GM18519 (cell line): ENCODE data around the gene ZNF330.
A peak's percentile ranks its signal among the peaks of the same experiment; 100 is the strongest.
"Not testable (repeated sequence)": the region's sequence is repeated elsewhere in the genome, so short reads cannot be mapped to it uniquely, and the experiment has no call there.

Experiments used
- ATAC-seq: cut with Tn5 transposase; IDR thresholded peaks from one replicate; pipeline ENCODE4 v1.9.1; 2021; ENCODE audit warnings: mild to moderate bottlenecking, moderate library complexity; ENCODE audit not compliant: unreplicated experiment, low FRiP score

Gene ZNF330

GRCh38 chr4:141220691-141221659 lies at the start of gene ZNF330:
Gene ZNF330 (plus strand): TSS chr4:141220895. CDS start chr4:141222372, 1,477 bp downstream.
- ATAC-seq, result peak; percentile 74

DNA sequence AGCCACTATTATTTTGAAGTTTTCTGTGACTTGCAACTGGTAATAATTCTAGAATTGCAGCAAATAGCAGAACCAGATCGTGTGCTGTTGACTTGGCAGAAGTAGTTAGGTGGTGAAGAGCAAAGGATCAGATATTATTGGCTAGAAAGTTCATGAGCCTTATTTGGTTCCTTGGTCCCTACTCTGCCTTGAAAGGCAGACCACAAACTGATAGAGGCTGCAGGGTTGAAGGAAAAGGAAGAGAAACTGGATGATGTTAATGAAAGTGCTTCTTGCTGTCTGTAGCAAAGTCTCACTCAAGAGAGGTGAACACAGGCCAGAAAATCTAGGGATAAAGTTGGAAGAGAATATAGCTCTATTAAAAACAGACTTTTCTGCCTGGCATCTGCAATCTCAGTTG lies 46.2 kb upstream of the ZNF330 start:
- no peak for ATAC-seq

DNA sequence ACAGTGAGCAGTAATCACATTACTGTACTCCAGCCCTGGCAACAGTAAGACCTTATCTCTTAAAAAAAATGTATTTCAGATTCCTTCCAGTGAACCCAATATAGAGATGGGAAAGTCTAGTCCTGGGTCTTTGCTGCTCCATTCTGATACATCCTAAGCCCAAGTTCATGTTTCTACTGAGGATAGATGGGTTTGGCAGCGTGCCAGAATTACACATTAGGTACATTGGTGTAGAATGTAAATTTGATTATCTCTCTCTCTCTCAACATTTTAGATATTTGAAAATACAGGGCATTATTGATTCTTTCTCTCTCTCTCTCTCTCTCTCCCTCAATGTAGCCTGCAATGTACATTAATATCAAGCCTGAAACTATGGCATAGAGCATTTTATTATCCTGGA lies 43.5 kb upstream of the ZNF330 start:
- no peak for ATAC-seq

DNA sequence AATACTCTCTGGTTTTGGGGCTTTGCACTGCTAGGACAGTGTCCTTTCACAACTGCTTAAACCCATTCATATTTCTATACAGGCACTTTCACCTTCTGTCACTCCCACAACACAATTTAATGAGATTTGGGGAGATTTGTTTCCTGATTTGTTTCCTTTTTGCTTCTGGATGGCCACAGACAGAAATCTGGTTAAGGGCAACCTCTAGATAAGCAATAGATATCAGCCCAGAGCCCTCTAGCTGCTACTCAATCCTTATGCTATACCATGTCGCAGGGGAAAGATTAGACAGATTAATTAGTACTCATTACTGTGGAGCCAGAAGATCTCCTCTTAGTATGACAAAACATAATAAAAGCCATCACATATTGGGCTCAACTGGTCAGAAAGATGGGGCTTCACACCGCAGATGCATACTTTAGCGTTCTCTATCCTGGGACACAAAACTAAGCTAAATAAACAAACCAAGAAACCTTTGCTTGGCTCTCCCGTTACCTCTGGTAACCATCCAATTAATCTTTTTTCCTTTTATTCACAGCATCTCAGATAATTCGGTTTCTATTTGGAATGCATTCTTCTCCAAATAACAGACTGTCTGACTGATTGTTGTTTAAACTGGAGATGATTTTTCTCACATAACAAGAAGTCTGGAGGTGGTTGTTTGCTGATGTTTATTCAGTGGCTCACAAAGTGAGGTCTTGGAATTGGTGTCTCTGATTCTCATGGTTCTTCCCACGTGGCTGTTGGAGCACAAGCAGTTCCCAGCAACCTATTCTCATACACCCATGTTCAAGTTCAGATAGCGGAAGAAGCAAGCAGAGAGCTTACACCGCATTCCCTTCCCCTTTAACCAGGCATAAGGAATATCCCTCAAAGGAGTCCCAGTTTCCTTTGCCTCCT lies 41.0 kb upstream of the ZNF330 start:
- no peak for ATAC-seq

GRCh38 chr4:141180991-141181761 lies 39.5 kb upstream of the ZNF330 start:
- ATAC-seq, result no peak

- not testable (repeated sequence) for ATAC-seq
Observed at GRCh38 chr4:141183491-141183890, 37.2 kb upstream of the ZNF330 start.

- ATAC-seq, result no peak
Observed at GRCh38 chr4:141192564-141192963, 28.1 kb upstream of the ZNF330 start.

- no peak for ATAC-seq
Observed at GRCh38 chr4:141193516-141194034, 27.1 kb upstream of the ZNF330 start.

DNA sequence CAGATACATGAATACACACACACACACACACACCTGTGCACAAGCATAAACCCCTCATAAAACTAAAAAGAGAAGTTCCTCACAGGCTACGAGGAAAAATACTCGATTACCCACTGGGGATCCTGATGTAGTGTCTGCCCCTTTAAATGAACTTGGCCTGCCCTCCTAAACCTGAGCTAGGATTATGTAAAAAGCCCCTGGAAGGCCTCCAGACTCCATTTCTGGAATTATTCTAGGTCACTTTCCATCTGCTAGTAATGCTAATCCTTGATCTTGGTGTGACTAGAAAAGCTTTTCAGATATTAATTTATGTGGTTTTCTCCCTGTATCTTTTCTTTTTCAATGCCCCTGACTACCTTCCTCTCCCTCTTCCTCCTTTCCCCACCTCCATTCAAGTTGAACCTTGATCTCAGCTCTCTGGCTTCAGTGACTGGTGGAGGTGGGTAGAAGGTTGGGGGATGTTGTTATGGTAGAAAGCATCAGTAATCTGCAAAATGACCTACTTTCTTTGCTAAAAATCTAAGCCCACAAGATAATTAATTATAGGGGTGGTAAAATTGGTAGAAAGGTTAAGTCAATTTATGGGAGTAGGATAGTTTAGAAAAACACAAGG lies 25.5 kb upstream of the ZNF330 start:
- no peak for ATAC-seq

GRCh38 chr4:141196227-141196933 lies 24.3 kb upstream of the ZNF330 start:
- ATAC-seq, result no peak

DNA sequence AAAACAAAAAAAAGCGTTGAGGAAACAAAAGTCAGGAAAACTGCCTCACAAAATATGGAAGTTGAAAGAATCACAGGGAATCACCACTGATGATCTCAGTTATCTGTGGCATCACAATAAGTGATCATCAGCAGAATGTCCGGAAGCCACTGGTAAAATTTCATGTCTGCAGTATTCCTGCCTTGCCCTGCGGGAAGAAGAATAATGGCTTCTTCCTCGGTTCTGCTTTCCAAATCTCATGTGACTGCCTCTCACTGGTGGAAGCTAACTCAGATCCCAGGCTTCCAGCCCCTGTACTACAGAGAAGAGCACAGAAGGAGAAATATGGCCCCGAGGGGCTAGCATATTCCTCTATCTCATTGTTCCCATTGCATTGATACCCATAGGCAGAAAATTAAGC lies 12.7 kb upstream of the ZNF330 start:
- ATAC-seq, result no peak

DNA sequence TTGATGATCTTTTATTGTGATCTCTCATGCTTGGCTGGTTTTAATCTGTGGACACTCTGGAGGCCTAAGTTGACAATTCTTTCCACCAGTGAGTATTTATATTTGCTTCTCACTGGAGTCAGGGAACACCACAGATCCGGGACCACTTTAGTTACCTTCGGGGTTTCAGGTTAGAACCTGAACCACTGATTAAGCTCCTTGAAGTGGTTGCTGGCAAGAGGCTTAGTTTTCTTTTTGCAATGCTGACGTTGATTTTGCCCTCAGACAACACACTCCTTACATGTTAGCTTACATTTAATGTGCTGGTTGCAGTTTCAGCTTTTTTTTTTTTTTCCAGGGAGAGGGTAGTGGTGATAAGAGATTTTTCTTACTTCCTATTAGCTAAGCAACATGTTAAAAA lies 10.5 kb upstream of the ZNF330 start:
- ATAC-seq, result no peak

DNA sequence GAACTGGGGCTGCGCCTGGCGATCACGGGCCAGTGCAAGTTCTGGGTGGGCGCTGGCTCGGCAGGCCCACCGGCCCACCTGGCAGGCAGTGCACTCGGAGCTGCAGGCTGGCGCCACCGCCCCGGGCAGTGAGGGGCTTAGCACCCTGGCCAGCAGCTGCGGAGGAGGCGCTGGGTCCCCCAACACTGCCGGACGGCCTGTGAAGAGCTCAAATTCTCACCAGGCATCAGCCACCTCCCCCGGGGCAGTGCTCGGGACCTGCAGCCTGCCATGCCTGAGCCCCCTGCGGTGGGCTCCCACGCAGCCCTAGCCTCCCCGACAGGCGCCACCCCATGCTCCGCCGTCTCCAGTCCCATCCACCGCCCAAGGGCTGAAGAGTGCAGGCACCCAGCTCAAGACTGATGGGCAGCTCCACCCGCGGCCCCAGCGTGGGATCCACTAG lies 7.1 kb upstream of the ZNF330 start:
- no peak for ATAC-seq

DNA sequence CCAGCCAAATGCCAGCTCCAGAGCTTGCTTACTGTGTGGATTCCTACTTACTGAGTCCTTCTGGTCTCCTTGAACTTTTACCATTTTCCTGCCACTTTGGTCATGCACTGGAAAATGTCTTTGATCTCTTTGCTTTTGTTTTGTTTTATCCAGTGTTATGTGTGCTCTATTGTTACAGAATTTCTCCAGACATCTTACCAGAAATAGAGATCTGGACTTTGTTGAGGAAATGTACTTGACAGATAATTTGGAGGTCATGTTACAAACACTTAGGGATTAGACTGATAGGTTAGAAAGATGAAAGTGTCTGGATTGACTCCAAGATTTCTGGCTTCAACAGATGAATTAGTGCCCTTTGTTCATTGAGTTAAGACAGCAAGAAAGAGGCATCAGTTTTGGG lies 5.7 kb upstream of the ZNF330 start:
- ATAC-seq, result no peak

GRCh38 chr4:141216002-141216761 lies 4.5 kb upstream of the ZNF330 start:
- no peak for ATAC-seq

DNA sequence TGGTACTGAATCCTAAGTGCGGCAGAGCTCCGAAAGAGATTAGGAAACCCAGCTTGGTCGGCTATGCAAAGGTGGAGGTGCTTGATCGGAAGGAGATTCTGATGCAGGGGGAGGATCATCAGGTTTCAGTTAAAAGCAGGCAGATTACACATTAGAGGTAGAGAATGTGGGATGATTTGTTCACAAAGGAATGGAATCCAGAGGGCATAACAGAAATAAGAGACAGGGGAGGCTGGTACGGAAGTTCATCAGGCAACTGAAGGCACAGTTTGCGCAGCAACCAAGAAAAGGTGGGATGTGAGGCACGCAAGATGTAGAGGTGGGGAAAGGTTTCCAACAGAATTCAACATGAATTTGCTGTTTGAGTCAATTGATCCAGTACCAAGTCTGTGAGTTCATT lies 424 bp upstream of the ZNF330 start:
- ATAC-seq, result peak; percentile 6

GRCh38 chr4:141223418-141223817 lies 2.7 kb downstream of the ZNF330 start:
- no peak for ATAC-seq

GRCh38 chr4:141227280-141227679 lies 6.6 kb downstream of the ZNF330 start:
- not testable (repeated sequence) for ATAC-seq
